Stimulated activated CD8-positive, alpha-beta memory T cell treated with anti-CD3 and anti-CD28 coated beads, Interleukin-2, amount 100 ng/mL, for 1 hour (primary cell): ENCODE measurements around the gene CTTN.
"Not testable (repeated sequence)": the region's sequence is repeated elsewhere in the genome, so short reads cannot be mapped to it uniquely, and the experiment has no call there.

Experiments used
- DNase-seq, 2 donors: peaks; one replicate each; pipeline ENCODE4 v3.0.0-alpha.2; 2020; ENCODE audit warnings: low read depth in 2 of 2

Gene CTTN

DNA sequence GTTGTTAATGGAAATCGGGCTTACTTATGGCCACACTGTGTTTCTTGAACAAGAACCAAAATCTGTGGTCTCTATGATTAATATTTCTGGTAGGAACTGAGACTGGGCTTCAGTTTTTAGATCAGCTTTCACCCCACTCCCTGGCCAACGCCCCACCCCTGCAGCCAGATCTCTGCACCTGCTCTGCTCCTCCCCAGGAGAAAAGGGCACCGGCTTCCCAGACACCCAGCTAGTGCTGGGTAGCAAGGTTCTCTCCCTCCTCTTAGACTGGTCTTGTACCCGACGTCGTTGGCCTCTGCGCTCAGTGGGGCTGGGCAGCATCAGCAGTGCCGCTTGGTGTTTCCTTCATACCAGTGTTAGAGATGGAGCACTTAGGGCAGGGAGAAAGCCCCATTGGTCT lies 17.0 kb upstream of the CTTN start:
- DNase-seq = no peak

GRCh38 chr11:70381872-70382861 lies 16.2 kb upstream of the CTTN start:
- no peak for DNase-seq

DNA sequence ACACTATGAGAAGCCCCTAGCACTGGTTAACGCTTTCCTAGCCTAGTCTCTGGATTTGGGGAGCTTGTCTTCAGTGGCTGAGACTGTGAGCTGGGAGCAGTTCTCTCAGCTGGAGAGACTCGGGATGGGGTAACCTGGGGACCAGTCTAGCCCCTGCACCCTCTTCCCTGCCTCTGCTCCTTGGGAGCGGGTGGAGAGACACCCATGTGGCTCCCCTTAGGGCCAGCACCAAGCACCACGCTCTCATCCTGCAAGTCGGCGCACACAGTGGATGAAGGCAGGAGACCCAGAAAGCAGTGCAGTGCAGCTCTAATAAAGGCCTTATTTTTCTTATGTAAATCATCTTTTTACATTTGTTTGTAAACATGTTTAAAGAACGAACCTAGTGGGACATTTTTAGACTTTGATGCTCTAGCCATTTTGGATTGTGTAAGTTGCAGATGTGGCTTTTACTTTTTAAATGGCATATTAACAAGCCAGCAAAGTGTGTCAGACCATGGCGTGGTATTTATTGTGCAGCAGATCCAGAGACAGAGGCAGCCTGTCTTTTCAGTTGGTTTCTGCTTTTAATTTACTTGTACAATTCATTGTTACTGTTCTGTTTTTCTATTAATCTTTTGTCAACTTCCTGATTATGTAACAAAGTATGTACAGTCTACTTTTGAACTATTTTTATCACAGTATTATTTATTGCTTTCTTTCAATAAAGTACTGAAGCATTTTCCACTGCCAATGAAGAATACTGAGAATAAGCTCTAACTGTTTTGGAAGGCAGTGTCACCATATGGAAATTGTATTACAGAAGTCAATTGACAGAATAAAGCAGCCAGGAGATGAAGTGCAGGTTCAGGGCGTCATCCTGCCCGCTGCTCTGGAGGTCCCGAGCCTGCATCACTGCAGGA lies 14.4 kb upstream of the CTTN start:
- DNase-seq = no peak

GRCh38 chr11:70384566-70385152 lies 13.7 kb upstream of the CTTN start:
- no peak for DNase-seq

- no peak for DNase-seq
These were observed 10.8 kb upstream of the CTTN start for GRCh38 chr11:70387564-70387963.

GRCh38 chr11:70389201-70389600 lies 9.1 kb upstream of the CTTN start:
- DNase-seq = no peak

DNA sequence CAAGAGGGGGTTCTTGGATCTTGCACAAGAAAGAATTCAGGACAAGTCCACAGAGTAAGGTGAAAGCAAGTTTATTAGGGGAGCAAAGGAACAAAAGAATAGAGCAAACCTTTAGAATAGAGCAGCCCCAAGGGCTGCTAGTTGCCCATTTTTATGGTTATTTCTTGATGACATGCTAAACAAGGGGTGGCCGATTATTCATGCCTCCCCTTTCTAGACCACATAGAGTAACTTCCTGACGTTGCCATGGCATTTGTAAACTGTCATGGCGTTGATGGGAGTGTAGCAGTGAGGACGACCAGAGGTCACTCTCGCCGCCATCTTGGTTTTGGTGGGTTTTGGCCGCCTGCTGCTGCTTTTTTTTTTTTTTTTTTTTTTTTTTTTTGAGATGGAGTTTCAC lies 7.4 kb upstream of the CTTN start:
- DNase-seq = not testable (repeated sequence)

- no peak for DNase-seq
These were observed 3.9 kb upstream of the CTTN start for GRCh38 chr11:70394211-70394950.

GRCh38 chr11:70397336-70397982 lies 870 bp upstream of the CTTN start:
- DNase-seq = no peak

DNA sequence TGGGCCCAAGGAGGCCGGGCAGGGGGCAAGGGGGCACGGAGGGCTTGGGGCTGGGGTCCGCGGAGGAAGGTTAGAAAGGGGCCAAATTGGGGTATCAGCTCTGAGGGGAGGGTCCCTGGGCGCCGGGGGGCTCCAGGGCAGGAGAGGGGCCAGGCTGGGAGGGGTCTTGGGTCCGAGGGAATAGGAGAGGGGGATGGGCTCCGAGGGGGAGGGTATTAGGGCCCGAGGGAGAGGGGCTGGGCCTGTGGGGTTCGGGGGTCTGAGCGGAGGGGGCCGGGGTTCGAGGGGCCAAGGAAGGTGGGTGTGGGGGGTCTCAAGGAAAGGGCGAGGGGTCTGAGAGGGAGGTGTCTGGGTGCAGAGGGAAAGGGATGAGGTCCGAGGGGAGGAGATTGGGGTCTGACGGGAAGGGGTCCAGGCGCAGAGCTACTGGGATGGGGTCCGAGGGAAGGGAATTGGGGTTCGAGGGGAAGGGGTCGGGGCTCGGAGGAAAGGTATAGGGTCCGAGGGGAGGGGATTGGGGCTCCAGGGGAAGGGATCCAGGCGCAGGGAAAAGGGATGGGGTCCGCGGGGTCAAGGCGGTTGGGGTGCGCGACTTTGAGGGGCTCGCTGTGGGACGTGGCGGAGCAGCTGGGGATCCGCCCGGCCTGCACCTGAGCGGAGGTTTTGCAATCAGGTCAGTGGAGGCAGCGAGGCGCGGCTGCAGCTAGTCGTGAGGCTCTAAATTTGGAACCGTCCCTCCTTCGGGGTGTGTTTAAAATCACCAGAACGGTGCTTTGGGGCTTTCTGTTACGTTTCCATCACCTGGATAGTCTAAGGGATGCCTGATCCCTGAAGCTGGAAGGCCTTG lies 728 bp downstream of the CTTN start:
- no peak for DNase-seq

DNA sequence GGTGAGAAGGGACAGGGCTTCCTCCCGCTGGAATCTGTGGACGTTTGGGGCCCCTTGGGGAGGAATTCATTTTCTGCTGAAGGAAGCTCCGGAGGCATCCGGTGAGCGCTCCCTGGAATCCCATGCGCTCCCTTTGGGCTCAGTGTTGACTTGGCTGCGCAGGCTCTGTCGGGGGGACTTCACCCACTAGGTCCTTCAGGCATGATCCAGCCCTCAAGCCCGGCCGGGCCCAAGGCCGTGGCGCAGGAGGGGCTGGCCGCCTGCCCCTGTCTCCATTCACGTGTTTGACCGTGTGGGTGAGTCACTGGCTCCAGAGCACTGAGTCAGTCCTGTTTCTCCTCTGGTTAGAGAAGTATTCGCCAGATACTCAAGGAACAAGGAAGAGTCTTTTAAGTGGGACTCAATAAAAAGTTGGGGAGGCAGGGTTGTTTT lies 1.4 kb downstream of the CTTN start:
- no peak for DNase-seq

GRCh38 chr11:70400643-70401042 lies 2.3 kb downstream of the CTTN start:
- no peak for DNase-seq

- DNase-seq = no peak
These were observed 3.7 kb downstream of the CTTN start for GRCh38 chr11:70402016-70402415.

DNA sequence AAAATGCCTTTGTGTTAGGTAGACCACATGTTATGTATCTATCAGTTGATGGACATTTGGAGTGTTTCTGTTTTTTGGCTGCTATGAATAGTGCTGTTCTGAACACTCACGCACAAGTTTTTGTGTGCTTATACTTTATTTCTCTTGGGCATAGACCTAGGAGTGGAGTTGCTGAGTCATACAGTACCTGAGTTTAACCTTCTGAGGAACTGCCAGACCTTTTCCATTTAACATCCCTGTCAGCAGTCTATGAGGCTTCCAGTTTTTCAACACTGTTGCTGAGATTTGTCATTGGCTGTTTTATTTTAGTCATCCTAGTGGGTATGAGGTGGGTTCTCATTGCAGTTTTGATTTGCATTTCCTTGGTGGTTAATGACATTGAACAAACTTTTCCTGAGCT lies 4.4 kb downstream of the CTTN start:
- DNase-seq = no peak

DNA sequence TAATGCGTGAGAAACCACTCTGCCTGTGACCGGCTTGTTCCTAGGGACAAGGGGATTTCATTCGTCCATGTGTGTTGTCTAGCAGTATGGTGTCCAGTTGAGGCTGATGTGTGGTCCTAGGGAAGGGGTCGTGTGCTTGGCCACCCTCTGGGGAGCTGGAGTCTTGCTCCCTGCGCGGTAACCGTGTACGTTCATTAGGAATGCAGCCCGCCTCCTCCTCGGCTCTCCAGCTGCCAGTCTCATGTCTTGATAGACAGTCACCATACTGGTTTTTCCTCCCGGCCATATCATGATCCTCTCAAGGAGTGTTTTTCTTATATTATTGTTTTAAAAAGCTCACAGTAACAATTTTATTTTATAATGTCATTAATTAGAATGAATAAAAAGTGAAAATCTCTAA lies 5.9 kb downstream of the CTTN start:
- no peak for DNase-seq

- DNase-seq = no peak
These were observed 7.5 kb downstream of the CTTN start for GRCh38 chr11:70405679-70406395.

GRCh38 chr11:70407121-70407520 lies 8.8 kb downstream of the CTTN start:
- no peak for DNase-seq

- no peak for DNase-seq
These were observed 9.5 kb downstream of the CTTN start for GRCh38 chr11:70407814-70408213.

GRCh38 chr11:70408326-70408725 lies 10.0 kb downstream of the CTTN start:
- DNase-seq = not testable (repeated sequence)
